ENCODE measurements around the gene SH3RF2.

The SH3RF2 gene

DNA sequence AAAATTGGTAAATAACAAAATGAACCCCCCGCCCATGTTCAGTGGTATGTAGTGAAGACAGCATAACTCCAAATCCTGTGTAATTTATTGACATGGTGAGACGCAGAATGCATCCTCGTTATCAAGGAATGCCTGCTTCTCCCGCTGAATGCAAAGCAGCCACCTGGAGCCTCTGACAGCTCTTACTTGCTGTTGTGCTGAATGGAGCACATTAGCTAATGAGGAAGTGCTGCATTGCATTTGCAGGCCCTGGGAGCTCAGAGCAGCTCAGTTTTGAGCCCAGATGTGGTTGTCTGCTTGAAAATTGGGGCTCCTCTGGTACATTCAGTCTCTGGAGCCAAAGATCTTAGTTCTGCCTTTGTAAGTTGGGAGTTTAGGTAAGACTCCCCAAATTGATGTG is 140.1 kb downstream of the SH3RF2 start:
- DNase-seq (ENCODE audit: extremely low read depth, low read depth): no peak
- TF ChIP-seq, protein P1, sequence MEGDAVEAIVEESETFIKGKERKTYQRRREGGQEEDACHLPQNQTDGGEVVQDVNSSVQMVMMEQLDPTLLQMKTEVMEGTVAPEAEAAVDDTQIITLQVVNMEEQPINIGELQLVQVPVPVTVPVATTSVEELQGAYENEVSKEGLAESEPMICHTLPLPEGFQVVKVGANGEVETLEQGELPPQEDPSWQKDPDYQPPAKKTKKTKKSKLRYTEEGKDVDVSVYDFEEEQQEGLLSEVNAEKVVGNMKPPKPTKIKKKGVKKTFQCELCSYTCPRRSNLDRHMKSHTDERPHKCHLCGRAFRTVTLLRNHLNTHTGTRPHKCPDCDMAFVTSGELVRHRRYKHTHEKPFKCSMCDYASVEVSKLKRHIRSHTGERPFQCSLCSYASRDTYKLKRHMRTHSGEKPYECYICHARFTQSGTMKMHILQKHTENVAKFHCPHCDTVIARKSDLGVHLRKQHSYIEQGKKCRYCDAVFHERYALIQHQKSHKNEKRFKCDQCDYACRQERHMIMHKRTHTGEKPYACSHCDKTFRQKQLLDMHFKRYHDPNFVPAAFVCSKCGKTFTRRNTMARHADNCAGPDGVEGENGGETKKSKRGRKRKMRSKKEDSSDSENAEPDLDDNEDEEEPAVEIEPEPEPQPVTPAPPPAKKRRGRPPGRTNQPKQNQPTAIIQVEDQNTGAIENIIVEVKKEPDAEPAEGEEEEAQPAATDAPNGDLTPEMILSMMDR (IDR thresholded peaks at IDR 0.05; ENCODE audit: low read depth, low read length): no peak

- TF ChIP-seq, protein P1 (IDR thresholded peaks at IDR 0.05; ENCODE audit: low read depth, low read length): no peak
- no peak for DNase-seq (ENCODE audit: extremely low read depth, low read depth)
Measured at GRCh38 chr5:146078566-146078965, 142.2 kb downstream of the SH3RF2 start.

GRCh38 chr5:146079695-146080373 is 143.5 kb downstream of the SH3RF2 start:
- DNase-seq (ENCODE audit: extremely low read depth, low read depth): no peak
- TF ChIP-seq, protein P1 (IDR thresholded peaks at IDR 0.05; ENCODE audit: low read depth, low read length): no peak

DNA sequence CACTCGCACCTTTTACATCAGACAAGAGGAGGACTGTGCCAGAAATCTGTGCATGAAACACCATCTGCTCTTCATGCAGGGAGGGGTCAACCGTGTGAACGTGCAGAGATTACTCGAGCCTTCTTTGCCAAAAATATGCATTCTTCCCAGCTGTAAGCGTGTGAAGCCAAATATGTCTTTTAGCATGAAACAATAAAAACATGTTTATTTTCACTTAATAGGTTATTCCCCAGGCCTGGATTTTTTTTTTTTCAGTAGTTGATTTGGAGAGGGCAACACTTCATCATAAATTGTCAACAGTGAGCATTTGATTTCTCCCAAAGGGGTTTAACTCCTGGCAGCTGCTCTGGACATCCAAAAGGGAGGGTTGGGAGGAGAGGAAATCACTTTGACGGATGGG is 145.2 kb downstream of the SH3RF2 start:
- TF ChIP-seq, protein P1 (IDR thresholded peaks at IDR 0.05; ENCODE audit: low read depth, low read length): no peak

DNA sequence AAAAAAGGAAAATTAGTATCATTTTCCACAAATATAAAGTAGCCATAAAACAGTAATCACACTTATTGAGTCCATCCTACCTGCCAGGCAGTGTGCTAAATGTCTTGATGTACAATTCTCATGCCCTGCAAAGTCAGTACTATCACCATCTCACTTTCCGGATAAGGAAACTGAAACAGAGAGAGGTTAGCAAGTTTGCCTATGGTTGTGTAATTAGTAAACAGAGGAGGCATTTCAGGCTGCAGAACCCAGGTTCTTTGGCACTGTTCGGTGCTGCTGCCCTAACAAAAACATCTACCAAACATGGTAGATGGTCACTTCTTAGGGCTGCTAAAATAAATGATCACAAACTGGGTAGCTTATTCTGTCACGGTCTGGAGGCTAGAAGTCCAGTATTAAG is 146.4 kb downstream of the SH3RF2 start:
- TF ChIP-seq, protein P1 (IDR thresholded peaks at IDR 0.05; ENCODE audit: low read depth, low read length): no peak
- DNase-seq (ENCODE audit: extremely low read depth, low read depth): no peak

More for the DNA sequence above, 145.2 kb downstream of the SH3RF2 start:
- DNase-seq (ENCODE audit: extremely low read depth, low read depth): no peak

- DNase-seq (ENCODE audit: extremely low read depth, low read depth): no peak
- TF ChIP-seq, protein P1 (IDR thresholded peaks at IDR 0.05; ENCODE audit: low read depth, low read length): no peak
Measured at GRCh38 chr5:146084376-146084775, 148.0 kb downstream of the SH3RF2 start.

GRCh38 chr5:146088098-146088497 is 151.7 kb downstream of the SH3RF2 start:
- TF ChIP-seq, protein P1 (IDR thresholded peaks at IDR 0.05; ENCODE audit: low read depth, low read length): no peak
- DNase-seq (ENCODE audit: extremely low read depth, low read depth): no peak
